GM19467 (cell line): Measurements from ENCODE around the gene UPK3B.
"Not testable (repeated sequence)": the region's sequence is repeated elsewhere in the genome, so short reads cannot be mapped to it uniquely, and the experiment has no call there.

Source experiments
- ATAC-seq: cut with Tn5 transposase; IDR thresholded peaks from one replicate; pipeline ENCODE4 v1.9.1; 2021; ENCODE audit warnings: mild to moderate bottlenecking, moderate library complexity; ENCODE audit not compliant: unreplicated experiment

UPK3B gene

DNA sequence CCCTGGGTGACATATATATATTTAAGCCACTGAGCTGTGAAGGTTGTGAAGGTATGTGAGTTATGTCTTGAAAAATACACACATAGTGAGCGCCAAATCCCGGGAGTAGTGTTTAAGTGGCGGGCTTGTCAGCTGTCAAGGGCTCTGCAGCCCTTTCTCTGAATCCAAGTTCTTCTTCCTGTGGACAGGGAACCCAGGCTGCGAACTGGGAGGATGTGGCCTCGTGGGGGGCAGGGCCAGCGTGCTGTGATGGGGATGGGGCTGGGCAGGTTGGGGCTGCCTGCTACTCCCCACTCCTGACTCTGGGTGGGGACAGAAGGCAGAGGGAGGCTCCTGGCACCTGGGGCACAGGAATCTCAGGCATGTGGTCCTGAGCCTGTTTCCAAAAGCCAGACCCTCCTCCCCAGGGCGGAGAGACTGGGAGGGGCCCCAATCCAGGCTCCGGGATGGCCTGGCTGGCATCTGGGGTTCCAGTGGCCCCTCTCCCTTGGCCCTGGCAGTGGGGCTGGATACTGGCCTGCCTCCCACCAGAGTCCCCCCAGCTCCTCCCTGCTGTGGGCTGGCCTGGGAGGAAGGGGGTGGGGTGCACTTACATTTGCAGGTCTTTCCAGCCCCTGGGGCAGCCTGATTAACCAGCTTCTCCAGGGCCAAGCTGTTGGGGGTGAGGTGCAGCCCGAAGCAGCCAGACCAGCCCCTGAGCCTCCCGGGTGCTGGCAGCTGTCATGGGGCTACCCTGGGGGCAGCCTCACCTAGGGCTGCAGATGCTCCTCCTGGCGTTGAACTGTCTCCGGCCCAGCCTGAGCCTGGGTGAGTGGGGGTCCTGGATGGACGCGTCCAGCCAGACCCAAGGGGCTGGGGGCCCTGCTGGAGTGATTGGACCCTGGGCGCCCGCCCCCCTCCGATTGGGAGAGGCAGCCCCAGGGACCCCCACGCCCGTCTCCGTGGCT lies at the start of gene UPK3B:
UPK3B (plus strand) TSS at position 622 of the 947 bp plus-strand sequence; CDS start at position 723, 101 bp downstream.
- no peak for ATAC-seq

GRCh38 chr7:76460767-76461166 lies 49.6 kb upstream of the UPK3B start:
- not testable (repeated sequence) for ATAC-seq

DNA sequence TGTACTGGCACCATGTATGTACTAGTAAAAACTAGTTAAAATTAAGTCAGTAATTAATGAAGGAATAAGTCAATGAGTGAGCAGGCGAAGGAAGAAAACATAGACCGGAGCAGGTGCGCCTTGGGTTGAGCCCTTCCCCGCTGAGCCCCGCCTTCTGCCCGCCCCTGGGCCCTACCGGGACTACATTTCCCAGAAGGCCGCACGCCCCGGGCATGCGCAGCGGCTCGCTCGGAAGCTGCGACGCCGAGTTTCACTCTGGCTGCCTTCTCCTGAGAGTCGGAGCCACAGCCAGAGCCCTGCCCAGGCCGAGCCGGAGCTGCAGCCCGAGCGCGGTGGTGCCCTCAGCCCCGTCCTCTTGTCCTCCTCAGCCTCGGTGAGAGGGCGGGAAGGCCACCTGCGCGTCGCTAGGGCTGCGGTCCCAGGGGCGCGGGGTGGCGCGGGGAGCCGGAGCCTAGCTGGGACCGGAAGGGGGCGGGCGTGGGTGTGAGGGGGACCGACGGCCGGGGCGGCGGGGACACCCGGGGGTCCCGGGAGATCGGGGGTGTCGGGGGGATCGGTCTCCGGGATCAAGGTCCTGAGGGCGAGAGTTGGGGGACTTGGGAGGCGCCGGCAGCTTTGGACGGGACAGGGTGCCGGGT lies 48.8 kb upstream of the UPK3B start, which contains the start of gene DTX2:
DTX2 (plus strand) TSS at position 246 of the 638 bp plus-strand sequence. CDS start 18,801 bp downstream, outside the sequence.
- ATAC-seq, result peak; percentile 97

GRCh38 chr7:76462271-76462882 lies 48.0 kb upstream of the UPK3B start:
- ATAC-seq, result not testable (repeated sequence)

- ATAC-seq, result not testable (repeated sequence)
Observed at GRCh38 chr7:76464959-76465358, 45.4 kb upstream of the UPK3B start.

GRCh38 chr7:76465950-76466349 lies 44.4 kb upstream of the UPK3B start:
- ATAC-seq, result not testable (repeated sequence)

GRCh38 chr7:76467743-76468404 lies 42.5 kb upstream of the UPK3B start:
- ATAC-seq, result not testable (repeated sequence)

DNA sequence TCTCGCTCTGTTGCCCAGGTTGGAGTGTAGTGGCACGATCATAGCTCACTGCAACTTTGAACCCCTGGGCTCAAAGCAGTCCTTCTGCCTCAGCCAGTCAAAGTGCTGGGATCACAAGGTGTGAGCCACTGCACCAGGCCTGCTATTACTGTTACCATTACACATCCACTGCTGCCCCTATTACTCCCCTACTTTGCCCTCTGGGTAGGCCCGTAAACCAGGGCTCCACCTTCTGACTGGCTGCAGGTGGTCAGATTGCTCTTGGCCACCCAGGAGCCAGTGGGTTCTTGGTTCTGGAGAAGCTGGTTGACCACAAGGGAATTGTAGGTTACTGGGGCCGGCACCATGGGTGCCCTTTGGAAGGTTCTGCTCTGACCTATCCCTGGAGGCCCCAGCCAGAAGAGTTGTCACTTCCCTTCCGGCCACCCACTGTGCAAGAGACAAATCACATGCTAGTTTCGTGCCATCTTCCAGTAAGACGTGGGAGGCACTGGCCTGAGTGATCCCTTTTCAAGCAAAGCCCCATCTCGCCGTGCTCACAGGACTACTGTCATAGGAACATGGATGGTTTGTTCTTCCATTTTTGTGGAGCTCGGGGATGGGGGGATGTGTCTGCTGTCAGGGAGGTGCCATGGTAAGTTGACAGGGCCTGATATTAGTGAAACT lies 38.7 kb upstream of the UPK3B start:
- ATAC-seq, result not testable (repeated sequence)

GRCh38 chr7:76473097-76473496 lies 37.3 kb upstream of the UPK3B start:
- ATAC-seq, result not testable (repeated sequence)

DNA sequence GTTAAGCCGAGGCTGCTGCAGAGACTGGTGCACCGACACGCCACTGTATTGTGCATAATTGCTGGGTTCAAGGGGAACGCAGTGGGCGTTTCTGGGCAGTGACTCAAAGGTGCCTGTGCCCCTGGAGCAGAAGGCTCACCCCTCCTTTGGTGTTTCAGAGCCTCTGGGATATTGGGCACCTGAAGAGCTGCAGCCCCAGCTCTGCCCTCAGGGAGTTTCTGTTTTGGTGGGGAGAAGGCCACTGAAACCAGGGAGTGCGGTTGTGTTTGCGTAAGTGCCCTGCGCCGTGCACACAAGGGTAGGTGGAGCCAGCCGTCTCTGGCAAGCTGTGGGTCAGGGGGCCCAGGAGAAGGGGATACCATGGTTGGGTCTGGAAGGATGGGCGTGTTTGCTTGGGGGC lies 34.1 kb upstream of the UPK3B start:
- ATAC-seq, result not testable (repeated sequence)

GRCh38 chr7:76476742-76477474 lies 33.4 kb upstream of the UPK3B start:
- ATAC-seq, result not testable (repeated sequence)

DNA sequence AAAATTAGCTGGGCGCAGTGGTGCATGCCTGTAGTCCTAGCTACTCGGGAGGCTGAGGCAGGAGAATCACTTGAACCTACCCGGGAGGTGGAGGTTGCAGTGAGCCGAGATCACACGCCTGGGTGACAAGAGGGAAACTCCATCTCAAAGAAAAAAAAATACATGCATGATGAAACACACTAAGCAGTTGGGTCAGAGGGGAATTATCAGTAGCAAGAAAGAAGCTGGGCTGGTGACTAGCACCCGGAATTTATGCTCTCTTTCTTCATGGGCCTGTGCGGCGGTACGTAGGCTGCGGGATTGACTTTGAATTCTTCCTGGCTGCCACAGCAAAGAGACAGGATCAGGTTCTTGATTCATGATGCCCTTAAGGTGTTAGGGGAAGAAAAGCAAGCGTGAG lies 30.7 kb upstream of the UPK3B start:
- ATAC-seq, result not testable (repeated sequence)

GRCh38 chr7:76480403-76481253 lies 29.7 kb upstream of the UPK3B start:
- not testable (repeated sequence) for ATAC-seq

- not testable (repeated sequence) for ATAC-seq
Observed at GRCh38 chr7:76482660-76483059, 27.7 kb upstream of the UPK3B start.

- ATAC-seq, result not testable (repeated sequence)
Observed at GRCh38 chr7:76483081-76483480, 27.3 kb upstream of the UPK3B start.

DNA sequence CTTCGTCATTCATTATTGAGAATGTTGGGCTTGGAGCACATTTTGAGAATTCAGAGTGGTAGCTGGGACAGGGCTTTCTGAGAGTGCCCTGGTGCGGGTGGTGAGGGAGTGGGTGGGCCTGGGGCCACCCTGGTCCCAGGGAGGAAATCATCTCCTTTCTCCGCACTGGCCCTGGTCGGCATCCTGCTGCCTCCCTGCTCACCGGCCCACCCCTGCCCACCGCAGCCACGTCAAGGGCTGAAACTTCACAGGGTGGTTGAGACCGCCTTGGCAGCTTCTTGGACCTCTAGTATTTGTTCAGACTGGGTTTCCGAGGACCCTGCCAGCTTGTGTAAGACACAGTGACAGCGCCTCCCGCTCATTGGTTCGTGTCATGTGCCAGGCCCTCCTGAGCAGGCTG lies 25.9 kb upstream of the UPK3B start:
- not testable (repeated sequence) for ATAC-seq

DNA sequence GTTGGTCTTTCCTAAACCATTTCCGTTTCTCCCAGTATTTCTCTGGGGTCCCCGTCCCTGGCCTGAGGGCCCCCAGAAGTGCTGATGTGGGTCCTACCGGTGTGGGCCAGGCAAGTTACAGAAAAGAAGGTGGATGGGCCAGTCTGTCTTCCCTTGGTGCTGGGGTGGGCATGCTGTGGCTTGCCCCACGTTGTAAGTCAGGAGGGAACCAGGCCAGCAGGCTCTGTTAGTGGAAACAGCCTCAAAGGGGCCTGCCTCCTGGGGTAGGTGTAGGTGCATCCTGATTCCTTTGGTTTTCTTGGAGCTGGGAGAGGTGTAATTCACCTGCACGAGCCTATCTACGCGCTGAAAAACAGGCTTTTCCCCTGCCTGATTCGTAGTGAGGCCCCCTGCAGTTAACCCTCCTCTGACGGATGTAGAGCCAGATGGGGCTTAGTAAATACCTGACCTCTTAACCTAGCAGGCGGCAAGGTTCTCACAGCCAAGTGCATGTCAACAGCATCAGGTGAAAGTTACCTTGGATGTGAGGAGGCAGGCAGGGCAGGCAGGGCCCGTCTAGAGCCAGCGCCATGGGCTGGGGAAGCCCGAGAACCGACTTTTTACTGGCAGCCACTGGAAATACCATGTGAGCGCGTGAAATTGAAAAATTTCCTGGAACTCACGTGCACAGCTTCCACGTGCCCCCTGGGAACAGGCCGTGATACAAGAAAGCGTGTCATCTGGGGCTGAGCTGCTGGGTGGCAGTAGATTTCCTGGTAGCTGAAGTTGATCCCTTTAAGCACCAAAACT lies 24.3 kb upstream of the UPK3B start:
- ATAC-seq, result peak; percentile 13

- peak; percentile 99 for ATAC-seq
Observed at GRCh38 chr7:76486618-76487017, 23.7 kb upstream of the UPK3B start.
